Rectal smooth muscle tissue (tissue), 1 donor: Measurements from ENCODE around the gene ABCB9.
"Not testable (repeated sequence)": the region's sequence is repeated elsewhere in the genome, so short reads cannot be mapped to it uniquely, and the experiment has no call there.

ENCODE experiments used
- H3K27ac ChIP-seq: one replicate; pipeline ENCODE4 v1.7.0; 2013; ENCODE audit warnings: low read depth, low read length, inconsistent platforms
- H3K27me3 ChIP-seq: one replicate; pipeline ENCODE4 v1.7.0; 2013; ENCODE audit warnings: low read length; ENCODE audit not compliant: control insufficient read depth, insufficient read depth
- H3K36me3 ChIP-seq: one replicate; pipeline ENCODE4 v1.7.0; 2013; ENCODE audit warnings: low read length; ENCODE audit not compliant: control insufficient read depth, insufficient read depth
- H3K4me1 ChIP-seq: one replicate; pipeline ENCODE4 v1.7.0; 2013; ENCODE audit warnings: low read length; ENCODE audit not compliant: control insufficient read depth, insufficient read depth
- H3K4me3 ChIP-seq: one replicate; pipeline ENCODE4 v1.7.0; 2013; ENCODE audit warnings: low read length
- H3K9ac ChIP-seq: one replicate; pipeline ENCODE4 v1.7.0; 2013; ENCODE audit warnings: low read length

The ABCB9 gene

DNA sequence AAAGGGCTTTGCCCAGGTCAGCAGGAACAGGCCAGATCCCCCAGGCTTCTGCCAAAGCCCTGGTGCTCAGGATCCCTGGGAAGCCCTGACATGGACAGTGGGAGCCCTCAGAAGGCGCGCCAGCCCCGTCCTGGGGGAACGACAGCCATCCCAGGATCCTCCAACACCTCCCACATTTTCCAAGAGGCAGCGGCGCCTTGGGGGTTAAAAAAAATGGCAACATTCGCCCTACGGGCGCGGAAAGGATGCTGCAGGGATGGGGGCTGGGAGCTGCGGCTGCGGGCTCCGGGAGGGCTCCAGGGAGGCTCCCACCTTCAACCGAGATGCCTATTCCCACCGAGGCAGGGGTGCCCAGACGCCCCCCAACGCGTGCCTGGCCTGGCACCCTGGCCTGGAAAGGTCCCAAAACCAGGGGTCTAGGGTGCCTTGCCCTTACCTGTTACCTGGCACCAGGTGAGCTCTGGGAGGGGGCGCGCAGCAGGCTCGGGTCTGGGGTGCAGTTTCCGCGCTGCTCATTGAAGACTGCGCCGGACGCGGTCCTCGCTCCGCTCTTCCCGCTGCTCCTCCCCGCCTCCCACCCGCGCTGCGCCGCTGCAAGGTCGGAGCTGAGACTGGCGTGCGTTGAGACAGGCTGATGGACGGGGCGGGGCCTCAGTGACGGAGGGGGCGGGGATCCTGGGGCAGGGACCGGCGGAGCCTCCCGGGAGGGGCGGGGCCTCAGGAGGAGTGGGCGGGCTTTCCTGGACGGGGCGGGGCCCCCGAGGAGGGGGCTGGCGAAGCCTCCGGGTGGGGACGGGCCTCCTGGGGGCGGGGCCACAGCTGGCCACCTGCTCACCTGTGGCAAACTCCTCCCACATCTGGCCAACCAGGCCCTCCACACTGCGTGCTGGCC lies at the start of gene ABCB9:
Gene ABCB9 (minus strand): TSS at position 613 of the 892 bp plus-strand sequence. CDS start 6,228 bp downstream, outside the sequence.
- peak within 1 kb of the TSS; percentile 77 for H3K4me3 ChIP-seq
- no peaks in the 10 kb centered on the region for H3K27me3 ChIP-seq
- H3K36me3 ChIP-seq, result no peaks in the 10 kb centered on the region
- peaks cover 10% of the 10 kb centered on the region for H3K4me1 ChIP-seq
- no peak within 1 kb of the TSS for H3K27ac ChIP-seq
- no peak within 1 kb of the TSS for H3K9ac ChIP-seq

DNA sequence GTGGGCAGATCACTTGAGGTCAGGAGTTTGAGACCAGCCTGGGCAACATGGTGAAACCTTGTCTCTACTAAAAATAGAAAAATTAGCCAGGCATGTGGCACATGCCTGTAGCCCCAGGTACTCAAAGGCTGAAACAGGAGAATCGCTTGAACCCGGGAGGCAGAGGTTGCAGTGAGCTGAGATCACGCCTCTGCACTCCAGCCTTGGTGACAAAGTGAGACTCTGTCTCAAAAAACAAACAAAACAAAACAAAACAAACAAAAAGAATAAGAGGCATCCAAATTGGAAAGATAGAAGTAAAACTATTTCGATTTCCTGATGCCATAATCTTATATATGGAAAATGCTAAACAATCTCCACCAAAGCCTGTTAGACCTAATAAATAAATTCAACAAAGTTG lies 48.2 kb upstream of the ABCB9 start:
- H3K4me3 ChIP-seq, H3K36me3 ChIP-seq, H3K27me3 ChIP-seq, H3K4me1 ChIP-seq, H3K9ac ChIP-seq, H3K27ac ChIP-seq: not testable (repeated sequence)

DNA sequence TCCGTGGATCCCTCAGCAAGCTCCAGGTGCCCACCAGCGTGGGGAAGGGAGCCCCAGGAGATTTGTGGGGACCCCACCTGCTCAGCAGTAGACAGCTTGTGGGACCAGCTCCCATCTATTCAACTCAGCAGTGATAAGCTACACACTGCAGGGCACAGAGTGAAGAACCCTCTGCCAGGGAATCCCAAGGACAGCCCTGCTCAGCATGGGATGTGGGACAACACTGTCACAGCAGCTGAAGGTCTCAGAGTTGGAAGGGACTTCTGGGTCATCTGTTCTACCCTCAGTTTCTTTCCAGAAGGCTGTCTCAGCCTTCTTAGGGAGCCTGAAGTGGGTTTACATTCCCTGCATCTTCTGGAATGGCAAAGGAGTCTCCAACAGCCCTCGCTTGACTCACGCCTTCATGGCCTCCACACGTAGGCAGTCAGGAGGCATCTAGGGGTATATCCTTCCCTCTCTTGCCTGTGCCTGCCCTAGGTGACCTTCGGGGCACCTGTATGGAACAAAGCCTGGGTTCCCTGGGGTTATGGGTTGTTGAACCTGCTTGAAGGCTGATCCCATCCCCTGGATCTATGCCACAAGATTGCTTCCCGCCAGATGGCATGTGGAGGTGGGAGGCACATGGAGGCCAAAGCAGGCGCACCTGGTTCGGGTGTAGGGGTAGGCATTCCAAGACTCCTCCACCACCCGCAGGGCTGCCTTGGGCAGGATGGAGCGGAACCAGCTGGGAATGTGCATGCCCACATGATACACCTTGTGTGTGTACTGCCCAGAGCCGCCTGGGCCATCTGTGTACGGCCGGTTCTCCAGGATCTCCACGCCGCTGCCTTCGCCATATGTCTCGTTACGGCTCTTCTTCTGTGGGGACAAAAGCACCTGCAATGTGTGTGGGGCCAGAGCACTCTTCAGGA lies 47.2 kb upstream of the ABCB9 start:
- no peak overlapping the region for H3K4me3 ChIP-seq
- H3K27me3 ChIP-seq, result no peaks in the 10 kb centered on the region
- peaks cover 2% of the 10 kb centered on the region for H3K36me3 ChIP-seq
- H3K9ac ChIP-seq, result no peak overlapping the region
- no peaks in the 10 kb centered on the region for H3K4me1 ChIP-seq
- no peak overlapping the region for H3K27ac ChIP-seq

DNA sequence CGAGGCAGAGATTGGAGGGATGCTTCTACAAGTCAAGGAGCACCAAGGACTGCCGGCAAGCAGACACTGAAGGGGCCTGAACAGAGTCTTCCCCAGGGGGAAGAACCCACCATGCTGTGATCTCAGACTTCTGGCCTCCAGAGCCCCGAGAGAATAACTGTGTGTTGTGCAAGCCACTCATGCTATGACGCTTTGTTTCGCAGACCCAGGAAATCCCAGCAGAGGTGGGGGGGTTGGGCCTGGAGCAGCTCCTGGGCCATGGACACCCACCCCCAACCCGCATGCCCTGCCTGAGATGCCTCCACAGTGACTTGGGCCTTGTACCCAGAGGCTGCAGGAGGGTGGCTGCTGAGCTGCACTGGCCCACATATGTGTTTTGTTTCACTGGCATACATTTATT lies 45.4 kb upstream of the ABCB9 start:
- Histone ChIP-seq H3K4me1 (no peaks in the 10 kb centered on the region), H3K27me3 (no peaks in the 10 kb centered on the region), H3K4me3 (no peak overlapping the region), H3K36me3 (peaks cover 5% of the 10 kb centered on the region), H3K27ac (no peak overlapping the region), H3K9ac (no peak overlapping the region)

DNA sequence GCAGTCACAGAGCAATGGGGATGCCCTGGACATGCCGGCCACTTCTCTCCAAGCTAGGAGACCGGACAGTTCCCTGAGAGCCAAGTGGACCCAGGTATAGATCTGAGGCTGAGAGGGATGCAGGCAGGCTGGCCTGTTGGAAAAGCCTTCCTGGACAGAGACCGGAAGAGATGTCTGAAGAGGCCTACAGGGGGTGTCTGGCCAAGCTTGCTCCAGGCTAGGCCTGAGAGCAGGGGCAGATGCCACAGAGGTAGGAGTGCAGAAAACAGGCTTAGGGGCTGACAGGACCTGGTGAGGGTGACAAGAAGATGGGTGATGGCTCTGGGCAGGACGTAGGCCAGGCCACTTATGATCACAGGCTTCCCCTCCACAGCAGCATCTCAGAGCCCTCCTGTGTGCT lies 44.4 kb upstream of the ABCB9 start:
- H3K27ac ChIP-seq, result no peak overlapping the region
- no peaks in the 10 kb centered on the region for H3K27me3 ChIP-seq

DNA sequence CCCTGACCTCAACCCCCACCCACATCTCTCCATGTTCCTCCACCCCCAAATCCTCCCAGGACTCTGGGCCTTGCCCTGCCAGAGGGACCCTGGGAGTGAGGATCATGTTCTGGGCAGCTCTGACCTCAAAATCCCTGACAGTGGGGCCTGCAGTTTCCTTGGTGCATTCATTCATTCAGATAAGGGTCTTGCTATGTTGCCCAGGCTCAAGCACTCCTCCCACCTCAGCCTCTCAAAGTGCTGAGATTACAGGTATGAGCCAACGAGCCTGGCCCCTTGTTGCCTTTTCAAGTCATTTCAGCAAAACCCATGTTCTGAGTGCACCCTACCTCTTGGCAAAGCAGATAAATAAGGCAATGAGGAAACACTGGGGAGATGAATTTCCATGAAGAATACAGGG lies 43.8 kb upstream of the ABCB9 start:
- Histone ChIP-seq H3K9ac (no peak overlapping the region), H3K4me3 (no peak overlapping the region), H3K27ac (no peak overlapping the region), H3K4me1 (no peaks in the 10 kb centered on the region), H3K36me3 (peaks cover 8% of the 10 kb centered on the region), H3K27me3 (no peaks in the 10 kb centered on the region)

More for the DNA sequence above, 44.4 kb upstream of the ABCB9 start:
- no peaks in the 10 kb centered on the region for H3K4me1 ChIP-seq
- no peak overlapping the region for H3K9ac ChIP-seq
- H3K36me3 ChIP-seq, result peaks cover 6% of the 10 kb centered on the region
- H3K4me3 ChIP-seq, result no peak overlapping the region

DNA sequence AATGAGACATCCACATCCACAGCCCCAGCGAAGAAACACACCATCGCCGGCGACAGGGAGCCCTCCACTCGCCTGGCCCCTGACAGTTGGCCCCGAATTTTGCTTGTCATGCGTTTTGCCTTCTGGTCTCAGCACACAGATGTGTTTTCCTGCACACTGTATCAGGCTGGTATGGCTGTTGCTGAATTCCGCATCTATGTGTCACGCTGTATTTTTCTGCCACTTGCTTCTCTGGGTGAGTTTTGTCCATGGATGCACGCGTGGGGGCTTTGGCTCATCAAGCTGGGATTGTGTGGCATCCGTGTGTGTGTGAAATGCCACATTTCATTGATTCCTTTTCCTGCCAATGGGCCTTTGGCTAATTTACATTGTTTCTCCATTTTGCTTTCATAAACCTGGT lies 40.7 kb upstream of the ABCB9 start:
- H3K27ac ChIP-seq, result no peak overlapping the region
- no peaks in the 10 kb centered on the region for H3K4me1 ChIP-seq
- H3K36me3 ChIP-seq, result peaks cover 13% of the 10 kb centered on the region
- no peak overlapping the region for H3K4me3 ChIP-seq
- H3K27me3 ChIP-seq, result no peaks in the 10 kb centered on the region
- no peak overlapping the region for H3K9ac ChIP-seq

DNA sequence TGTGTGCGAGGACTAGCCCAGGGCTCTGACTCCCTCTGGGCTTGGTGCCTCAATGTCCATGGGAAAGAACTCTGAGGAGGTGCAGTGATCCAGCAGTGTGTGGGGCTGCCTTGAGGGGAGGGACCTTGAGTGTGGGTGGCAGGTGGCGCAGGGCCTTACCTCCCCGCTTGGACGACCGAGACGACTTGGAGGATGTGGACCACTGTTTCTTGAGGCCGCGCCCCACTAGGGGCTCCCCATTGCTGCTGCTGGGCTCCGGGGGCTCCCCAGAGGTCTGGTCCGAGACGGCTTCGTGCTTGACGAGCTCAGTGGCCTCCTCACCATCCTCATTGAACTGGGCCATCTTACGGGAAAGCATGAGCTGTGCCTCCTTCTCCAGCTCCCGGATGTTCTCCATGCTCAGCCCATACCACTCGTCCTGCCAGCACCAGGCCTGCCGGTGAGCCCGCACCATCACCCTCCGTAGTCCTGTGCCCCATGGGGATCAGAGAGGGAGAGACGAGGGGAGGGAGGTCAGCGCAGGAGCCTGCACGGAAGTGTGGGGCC lies 38.9 kb upstream of the ABCB9 start:
- no peak overlapping the region for H3K27ac ChIP-seq
- no peaks in the 10 kb centered on the region for H3K4me1 ChIP-seq
- H3K27me3 ChIP-seq, result no peaks in the 10 kb centered on the region
- no peak overlapping the region for H3K4me3 ChIP-seq
- no peak overlapping the region for H3K9ac ChIP-seq
- peaks cover 16% of the 10 kb centered on the region for H3K36me3 ChIP-seq

DNA sequence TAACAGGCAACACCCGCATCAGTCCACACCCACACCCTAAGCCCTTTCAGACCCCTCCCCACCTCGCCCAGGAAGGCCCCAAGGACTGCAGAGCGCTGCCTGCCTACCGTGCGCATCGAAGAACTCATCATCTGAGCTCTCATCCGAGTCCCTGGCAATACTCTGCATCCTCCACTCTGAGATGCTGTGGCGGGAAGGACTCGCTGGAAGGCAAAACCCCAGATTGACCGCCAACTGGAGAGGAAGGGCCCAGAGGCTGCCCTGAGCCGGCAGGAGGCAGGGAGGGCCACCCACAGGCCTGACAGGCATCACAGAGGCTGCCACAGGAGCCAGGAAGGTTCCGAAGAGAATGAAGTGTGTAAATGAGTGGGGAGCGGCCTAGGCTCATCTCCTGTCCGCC lies 38.0 kb upstream of the ABCB9 start:
- no peak overlapping the region for H3K9ac ChIP-seq
- H3K27me3 ChIP-seq, result no peaks in the 10 kb centered on the region
- H3K4me1 ChIP-seq, result no peaks in the 10 kb centered on the region
- H3K27ac ChIP-seq, result no peak overlapping the region
- no peak overlapping the region for H3K4me3 ChIP-seq
- peaks cover 16% of the 10 kb centered on the region for H3K36me3 ChIP-seq

DNA sequence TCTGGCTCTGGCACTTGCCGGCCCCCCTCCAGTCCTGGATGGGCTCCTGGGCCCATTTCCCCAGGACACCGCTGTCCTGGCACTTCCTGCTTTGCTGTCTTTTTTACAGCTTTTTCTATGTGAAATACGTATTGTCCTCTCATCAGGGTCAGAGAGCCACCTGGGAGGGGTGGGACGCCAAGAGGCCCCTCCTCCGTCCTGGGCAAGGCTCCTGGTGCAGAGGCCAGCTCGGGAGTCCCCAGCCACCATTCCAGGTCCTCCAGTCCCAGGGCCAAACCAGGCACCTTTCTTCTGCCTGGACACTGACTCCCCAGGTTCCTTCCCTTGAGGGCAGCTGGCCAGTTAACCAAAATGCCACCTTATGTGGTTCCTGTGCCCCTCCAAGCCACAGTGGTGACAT lies 37.0 kb upstream of the ABCB9 start:
- no peak overlapping the region for H3K4me3 ChIP-seq
- H3K4me1 ChIP-seq, result no peaks in the 10 kb centered on the region
- no peak overlapping the region for H3K27ac ChIP-seq
- H3K27me3 ChIP-seq, result no peaks in the 10 kb centered on the region
- peaks cover 16% of the 10 kb centered on the region for H3K36me3 ChIP-seq
- no peak overlapping the region for H3K9ac ChIP-seq

DNA sequence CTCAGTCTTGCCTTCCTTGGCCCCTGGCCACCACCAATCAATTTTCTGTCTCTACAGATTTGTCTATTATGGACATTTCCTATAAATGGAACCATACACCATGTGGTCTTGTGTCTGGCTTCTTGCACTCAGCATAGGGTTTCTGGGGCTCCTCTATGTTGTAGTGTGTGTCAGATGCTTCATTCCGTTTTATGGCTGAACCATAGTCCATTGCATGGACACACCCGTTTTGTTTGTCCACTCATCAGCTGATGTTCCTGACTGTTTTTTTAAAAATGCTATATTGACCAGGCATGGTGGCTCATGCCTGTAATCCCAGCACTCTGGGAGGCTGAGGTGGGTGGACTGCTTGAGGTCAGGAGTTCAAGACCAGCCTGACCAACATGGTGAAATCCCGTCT lies 35.2 kb upstream of the ABCB9 start:
- no peak overlapping the region for H3K27ac ChIP-seq

DNA sequence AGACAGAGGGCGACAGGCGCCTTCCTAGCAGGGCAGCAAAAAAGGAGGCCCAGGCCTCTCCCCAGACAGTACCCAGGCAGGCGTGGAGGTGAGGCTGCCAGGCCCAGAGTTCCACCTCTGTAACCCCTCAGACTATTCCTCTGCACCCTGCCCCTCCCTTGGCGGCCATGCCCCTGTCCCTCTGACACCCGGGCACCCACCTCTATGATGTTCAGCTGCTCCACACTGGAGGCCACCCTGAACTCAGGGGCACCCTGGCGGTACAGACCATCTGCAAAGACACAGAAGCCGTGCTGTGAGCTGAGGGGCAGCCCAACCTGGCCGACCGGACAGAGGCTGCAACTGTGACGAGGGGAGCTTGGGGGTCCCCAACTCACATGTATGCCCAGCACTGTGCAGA lies 34.3 kb upstream of the ABCB9 start:
- no peaks in the 10 kb centered on the region for H3K27me3 ChIP-seq
- no peak overlapping the region for H3K9ac ChIP-seq
- peaks cover 12% of the 10 kb centered on the region for H3K36me3 ChIP-seq
- H3K4me1 ChIP-seq, result no peaks in the 10 kb centered on the region
- no peak overlapping the region for H3K27ac ChIP-seq
- H3K4me3 ChIP-seq, result no peak overlapping the region

More for the DNA sequence above, 35.2 kb upstream of the ABCB9 start:
- Histone ChIP-seq H3K27me3 (no peaks in the 10 kb centered on the region), H3K4me3 (no peak overlapping the region), H3K9ac (no peak overlapping the region), H3K36me3 (peaks cover 12% of the 10 kb centered on the region), H3K4me1 (no peaks in the 10 kb centered on the region)
